ENCODE data around the gene PPIL1. TPM values are rescaled to one million over a fixed set of nuclear protein-coding genes. Genes with fewer than 3 reads are reported as not detected.

The PPIL1 gene
- total RNA-seq, 2 donors from 2014 or later: 41.1 to 53.7 TPM

- DNase-seq (ENCODE audit: low spot score): no peak
- TF ChIP-seq CTCF (IDR thresholded peaks at IDR 0.05): peak in 1 of 2 donors; percentile 17
- no peaks in the 10 kb centered on the region for H3K27me3 ChIP-seq
- no peaks in the 10 kb centered on the region for H3K36me3 ChIP-seq
- H3K27ac ChIP-seq: no peak overlapping the region
- peaks cover 0 to 8% of the 10 kb centered on the region in 2 donors for H3K4me1 ChIP-seq
- H3K4me3 ChIP-seq: no peak overlapping the region
- H3K9me3 ChIP-seq: no peaks in the 10 kb centered on the region
Observed at GRCh38 chr6:36809941-36810803, 64.4 kb downstream of the PPIL1 start.

GRCh38 chr6:36809156-36809555 is 65.4 kb downstream of the PPIL1 start:
- Histone ChIP-seq H3K9me3 (no peaks in the 10 kb centered on the region), H3K4me3 (no peak overlapping the region), H3K27ac (no peak overlapping the region), H3K36me3 (no peaks in the 10 kb centered on the region), H3K4me1 (peaks cover 0 to 8% of the 10 kb centered on the region in 2 donors), H3K27me3 (no peaks in the 10 kb centered on the region)
- no peak for DNase-seq (ENCODE audit: low spot score)
- no peak for TF ChIP-seq CTCF (IDR thresholded peaks at IDR 0.05)

- TF ChIP-seq CTCF (IDR thresholded peaks at IDR 0.05): no peak
- Histone ChIP-seq H3K27me3 (no peaks in the 10 kb centered on the region), H3K4me1 (peaks cover 0 to 8% of the 10 kb centered on the region in 2 donors)
Observed at GRCh38 chr6:36808634-36809033, 66.0 kb downstream of the PPIL1 start.

GRCh38 chr6:36807750-36808149 is 66.9 kb downstream of the PPIL1 start:
- no peak for DNase-seq (ENCODE audit: low spot score)
- Histone ChIP-seq H3K36me3 (no peaks in the 10 kb centered on the region), H3K9me3 (no peaks in the 10 kb centered on the region), H3K27me3 (no peaks in the 10 kb centered on the region), H3K4me3 (no peak overlapping the region), H3K27ac (no peak overlapping the region), H3K4me1 (peaks cover 0 to 8% of the 10 kb centered on the region in 2 donors)
- no peak for TF ChIP-seq CTCF (IDR thresholded peaks at IDR 0.05)

More at GRCh38 chr6:36808634-36809033, 66.0 kb downstream of the PPIL1 start:
- no peak overlapping the region for H3K27ac ChIP-seq
- H3K9me3 ChIP-seq: no peaks in the 10 kb centered on the region
- H3K4me3 ChIP-seq: no peak overlapping the region
- no peaks in the 10 kb centered on the region for H3K36me3 ChIP-seq
- DNase-seq (ENCODE audit: low spot score): no peak

- no peak for DNase-seq (ENCODE audit: low spot score)
- Histone ChIP-seq H3K27ac (no peak overlapping the region), H3K4me1 (peaks cover 0 to 8% of the 10 kb centered on the region in 2 donors), H3K9me3 (no peaks in the 10 kb centered on the region), H3K4me3 (no peak overlapping the region), H3K27me3 (no peaks in the 10 kb centered on the region), H3K36me3 (no peaks in the 10 kb centered on the region)
- no peak for TF ChIP-seq CTCF (IDR thresholded peaks at IDR 0.05)
Observed at GRCh38 chr6:36807143-36807542, 67.5 kb downstream of the PPIL1 start.

Measured in right atrium auricular region (tissue), 2 donors.